ENCODE data around the gene TTC19. TPM values are rescaled to one million over a fixed set of nuclear protein-coding genes. Genes with fewer than 3 reads are reported as not detected.

TTC19 gene
- total and polyA plus RNA-seq, 4 donors = 12.4 to 32.4 (median 22.1) TPM

DNA sequence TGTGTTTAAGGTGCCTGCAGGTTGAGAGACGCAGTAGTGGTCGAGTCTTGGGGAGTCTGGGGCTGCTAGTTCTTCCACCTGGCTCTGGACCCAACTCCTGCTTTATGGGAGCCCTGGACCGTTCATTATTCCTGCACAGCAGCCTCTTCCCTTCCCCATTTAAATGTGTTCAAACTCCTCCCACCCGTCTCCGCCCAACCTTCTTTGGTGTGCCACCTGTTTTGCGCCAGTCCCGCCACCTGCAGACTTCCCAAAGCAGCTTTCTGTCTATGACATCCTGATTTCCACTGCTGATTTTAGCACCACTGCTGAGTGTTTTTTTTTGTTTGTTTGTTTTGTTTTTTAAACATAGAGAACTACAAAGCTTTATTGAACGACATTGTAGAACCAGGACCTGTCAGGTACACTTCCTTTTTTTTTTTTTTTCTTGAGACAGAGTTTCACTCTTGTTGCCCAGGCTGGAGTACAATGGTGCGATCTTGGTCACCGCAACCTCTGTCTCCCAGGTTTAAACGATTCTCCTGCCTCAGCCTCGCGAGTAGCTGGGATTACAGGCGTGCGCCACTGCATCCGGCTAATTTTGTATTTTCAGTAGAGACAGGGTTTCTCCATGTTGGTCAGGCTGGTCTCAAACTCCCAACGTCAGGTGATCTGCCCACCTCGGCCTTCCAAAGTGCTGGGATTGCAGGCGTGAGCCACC, 41.9 kb upstream of the TTC19 start:
- ATAC-seq (ENCODE audit: low FRiP score) = no peak
- H3K4me1 ChIP-seq (ENCODE audit: control insufficient read depth in 1 of 2, insufficient read depth in 2 of 2, low read length in 2 of 2) = no peaks in the 10 kb centered on the region
- DNase-seq = no peak
- no peak overlapping the region for H3K4me3 ChIP-seq (ENCODE audit: low read length in 2 of 2)
- H3K27me3 ChIP-seq (ENCODE audit: control insufficient read depth in 1 of 2, insufficient read depth in 2 of 2, low read length in 1 of 2) = no peaks in the 10 kb centered on the region
- WGBS, 2 donors = 91 to 95% methylated on average over 18 to 19 of the region's 19 CpGs
- H3K27ac ChIP-seq (ENCODE audit: low read depth in 1 of 2, low read length in 2 of 2) = no peak overlapping the region
- H3K9me3 ChIP-seq (ENCODE audit: control insufficient read depth, low read length) = no peaks in the 10 kb centered on the region
- intact Hi-C loops (cut with DNase I) = no loop called here
- no peaks in the 10 kb centered on the region for H3K36me3 ChIP-seq (ENCODE audit: control insufficient read depth in 1 of 2, insufficient read depth in 2 of 2, low read length in 1 of 2)

DNA sequence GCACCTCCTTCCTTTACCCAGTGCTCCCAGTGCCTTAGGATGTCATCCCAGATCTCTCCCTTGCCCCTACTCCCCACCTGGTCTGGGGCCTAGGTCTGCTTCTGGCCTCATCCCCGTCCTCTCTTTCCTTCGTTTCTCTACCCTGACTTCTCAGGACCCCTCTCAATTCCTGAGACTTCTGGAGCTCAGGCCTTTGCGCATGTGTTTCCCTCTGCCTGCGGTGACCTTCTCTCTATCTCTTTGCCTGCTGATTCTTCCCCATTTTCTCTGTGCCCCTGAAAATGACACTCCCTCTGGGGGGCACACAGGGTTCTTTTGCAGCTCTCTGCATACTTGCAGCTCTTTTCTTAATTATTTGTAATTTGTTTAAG, 41.2 kb upstream of the TTC19 start:
- no peak overlapping the region for H3K4me3 ChIP-seq (ENCODE audit: low read length in 2 of 2)
- intact Hi-C loops (cut with DNase I) = no loop called here
- H3K27me3 ChIP-seq (ENCODE audit: control insufficient read depth in 1 of 2, insufficient read depth in 2 of 2, low read length in 1 of 2) = no peaks in the 10 kb centered on the region
- 95 to 96% methylated on average over 4 of the region's 4 CpGs for WGBS, 2 donors
- no peaks in the 10 kb centered on the region for H3K36me3 ChIP-seq (ENCODE audit: control insufficient read depth in 1 of 2, insufficient read depth in 2 of 2, low read length in 1 of 2)
- no peaks in the 10 kb centered on the region for H3K9me3 ChIP-seq (ENCODE audit: control insufficient read depth, low read length)
- DNase-seq = no peak
- no peak for ATAC-seq (ENCODE audit: low FRiP score)
- no peak overlapping the region for H3K27ac ChIP-seq (ENCODE audit: low read depth in 1 of 2, low read length in 2 of 2)
- no peaks in the 10 kb centered on the region for H3K4me1 ChIP-seq (ENCODE audit: control insufficient read depth in 1 of 2, insufficient read depth in 2 of 2, low read length in 2 of 2)

DNA sequence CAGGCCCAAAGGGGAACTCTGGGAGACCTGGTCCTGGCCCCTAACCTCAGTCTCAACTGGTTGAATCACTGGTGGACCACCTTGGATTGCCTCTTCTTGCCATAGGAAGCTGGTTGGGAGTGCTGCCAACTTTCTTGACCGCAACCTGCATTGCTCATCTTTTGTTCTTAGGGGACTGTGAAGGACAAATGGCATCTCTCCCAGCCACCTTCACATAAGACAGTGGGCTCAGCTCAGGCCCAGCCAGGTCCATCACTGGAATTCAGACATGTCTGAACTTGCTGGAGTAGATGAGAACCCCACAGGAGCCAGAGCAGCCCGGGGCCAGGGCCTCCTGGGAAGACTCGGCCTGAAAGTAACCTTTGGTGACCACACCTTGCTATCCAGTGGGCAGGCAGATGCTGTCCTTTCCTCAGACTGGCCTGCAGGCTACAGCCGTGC, 35.9 kb upstream of the TTC19 start:
- no peak for DNase-seq
- H3K4me3 ChIP-seq (ENCODE audit: low read length in 2 of 2) = no peak overlapping the region
- H3K9me3 ChIP-seq (ENCODE audit: control insufficient read depth, low read length) = no peaks in the 10 kb centered on the region
- no peaks in the 10 kb centered on the region for H3K27me3 ChIP-seq (ENCODE audit: control insufficient read depth in 1 of 2, insufficient read depth in 2 of 2, low read length in 1 of 2)
- no peaks in the 10 kb centered on the region for H3K4me1 ChIP-seq (ENCODE audit: control insufficient read depth in 1 of 2, insufficient read depth in 2 of 2, low read length in 2 of 2)
- intact Hi-C loops (cut with DNase I) = no loop called here
- H3K36me3 ChIP-seq (ENCODE audit: control insufficient read depth in 1 of 2, insufficient read depth in 2 of 2, low read length in 1 of 2) = no peaks in the 10 kb centered on the region
- no peak overlapping the region for H3K27ac ChIP-seq (ENCODE audit: low read depth in 1 of 2, low read length in 2 of 2)
- no peak for ATAC-seq (ENCODE audit: low FRiP score)
- WGBS, 2 donors = 92 to 96% methylated on average over 4 of the region's 4 CpGs

DNA sequence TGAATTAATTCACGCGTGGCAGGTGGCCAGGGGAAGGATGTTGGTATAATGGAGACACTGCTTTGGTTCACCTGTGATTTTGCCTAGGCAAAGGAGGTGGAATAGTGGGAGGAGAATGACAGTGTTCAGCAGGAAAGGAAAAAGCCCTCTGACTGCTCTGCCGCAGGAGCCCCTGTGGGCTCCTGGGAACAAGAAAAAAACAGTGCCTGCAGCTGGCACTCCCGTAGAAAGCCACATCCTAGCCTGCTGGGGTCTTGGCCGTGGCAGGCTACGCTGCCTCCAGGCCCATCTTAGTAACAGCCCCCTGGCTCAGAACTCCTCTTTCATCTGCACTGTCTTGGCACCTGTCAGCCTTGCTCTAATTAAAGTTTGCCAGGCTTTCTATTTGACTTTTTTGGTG, 34.1 kb upstream of the TTC19 start:
- no peaks in the 10 kb centered on the region for H3K9me3 ChIP-seq (ENCODE audit: control insufficient read depth, low read length)
- WGBS, 2 donors = 81 to 84% methylated on average over 6 of the region's 6 CpGs
- ATAC-seq (ENCODE audit: low FRiP score) = no peak
- H3K36me3 ChIP-seq (ENCODE audit: control insufficient read depth in 1 of 2, insufficient read depth in 2 of 2, low read length in 1 of 2) = no peaks in the 10 kb centered on the region
- H3K27ac ChIP-seq (ENCODE audit: low read depth in 1 of 2, low read length in 2 of 2) = no peak overlapping the region
- DNase-seq = no peak
- no peaks in the 10 kb centered on the region for H3K4me1 ChIP-seq (ENCODE audit: control insufficient read depth in 1 of 2, insufficient read depth in 2 of 2, low read length in 2 of 2)
- intact Hi-C loops (cut with DNase I) = no loop called here
- H3K4me3 ChIP-seq (ENCODE audit: low read length in 2 of 2) = no peak overlapping the region
- H3K27me3 ChIP-seq (ENCODE audit: control insufficient read depth in 1 of 2, insufficient read depth in 2 of 2, low read length in 1 of 2) = no peaks in the 10 kb centered on the region

DNA sequence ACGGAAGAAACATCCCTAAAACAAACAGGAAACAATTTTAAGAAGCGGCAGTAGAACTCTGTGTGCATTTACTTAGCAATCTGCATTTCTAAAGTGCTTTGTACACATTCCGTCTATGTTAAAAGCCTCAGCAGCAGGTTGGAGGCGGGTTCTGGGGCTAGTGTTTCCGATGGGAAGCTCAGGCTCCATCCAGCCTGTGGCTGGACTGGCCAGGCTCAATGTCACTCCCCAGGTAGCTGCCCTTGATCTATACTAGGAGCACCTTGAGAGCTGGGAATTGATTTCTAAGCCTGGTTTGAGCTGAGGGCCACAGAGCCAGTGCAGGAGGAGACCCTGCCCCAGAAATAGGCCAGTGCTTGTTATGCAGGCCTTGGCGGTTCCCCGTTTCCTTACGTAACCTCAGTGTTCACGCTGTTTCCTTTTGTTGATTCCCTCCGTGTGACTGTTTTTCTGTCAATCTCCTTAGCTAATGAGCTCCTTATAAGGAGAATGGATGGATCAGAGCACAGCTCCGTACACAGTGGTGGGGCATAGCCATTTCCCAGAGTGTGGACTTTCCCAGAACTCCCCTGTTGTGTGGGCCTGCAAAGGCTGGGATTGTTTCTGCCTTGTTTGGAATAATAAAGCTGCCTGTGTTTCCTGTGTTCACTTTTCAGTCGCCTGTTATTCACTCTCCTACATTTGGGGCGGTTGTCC, 33.3 kb upstream of the TTC19 start:
- Histone ChIP-seq H3K27ac (ENCODE audit: low read depth in 1 of 2, low read length in 2 of 2) (no peak overlapping the region), H3K9me3 (ENCODE audit: control insufficient read depth, low read length) (no peaks in the 10 kb centered on the region), H3K36me3 (ENCODE audit: control insufficient read depth in 1 of 2, insufficient read depth in 2 of 2, low read length in 1 of 2) (no peaks in the 10 kb centered on the region), H3K27me3 (ENCODE audit: control insufficient read depth in 1 of 2, insufficient read depth in 2 of 2, low read length in 1 of 2) (no peaks in the 10 kb centered on the region), H3K4me1 (ENCODE audit: control insufficient read depth in 1 of 2, insufficient read depth in 2 of 2, low read length in 2 of 2) (no peaks in the 10 kb centered on the region), H3K4me3 (ENCODE audit: low read length in 2 of 2) (no peak overlapping the region)
- no peak for ATAC-seq (ENCODE audit: low FRiP score)
- DNase-seq = no peak
- intact Hi-C loops (cut with DNase I) = no loop called here
- WGBS, 2 donors = 81 to 82% methylated on average over 13 of the region's 13 CpGs

DNA sequence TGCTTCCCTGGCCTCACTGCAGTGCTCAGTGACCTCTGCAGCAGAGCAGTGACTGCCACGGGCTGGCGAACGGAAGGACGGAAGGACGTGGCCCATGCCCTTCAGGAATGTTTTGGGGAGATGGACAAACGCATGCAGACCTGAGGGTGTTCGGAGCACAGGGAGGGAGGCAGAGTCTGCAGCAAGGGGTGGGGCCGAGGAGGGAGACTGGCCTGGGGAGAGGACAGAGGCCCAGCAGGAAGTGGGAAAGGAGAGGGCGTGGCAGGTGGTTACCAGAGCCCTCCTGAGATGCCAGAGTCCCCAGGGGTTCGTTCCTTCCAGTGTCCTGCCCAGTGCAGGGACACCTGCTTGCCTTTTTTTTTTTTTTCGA, 32.8 kb upstream of the TTC19 start:
- no peak overlapping the region for H3K4me3 ChIP-seq (ENCODE audit: low read length in 2 of 2)
- intact Hi-C loops (cut with DNase I) = no loop called here
- H3K4me1 ChIP-seq (ENCODE audit: control insufficient read depth in 1 of 2, insufficient read depth in 2 of 2, low read length in 2 of 2) = no peaks in the 10 kb centered on the region
- no peaks in the 10 kb centered on the region for H3K36me3 ChIP-seq (ENCODE audit: control insufficient read depth in 1 of 2, insufficient read depth in 2 of 2, low read length in 1 of 2)
- 82 to 84% methylated on average over 11 of the region's 11 CpGs for WGBS, 2 donors
- DNase-seq (no peak), ATAC-seq (ENCODE audit: low FRiP score) (no peak)
- H3K27ac ChIP-seq (ENCODE audit: low read depth in 1 of 2, low read length in 2 of 2) = no peak overlapping the region
- no peaks in the 10 kb centered on the region for H3K9me3 ChIP-seq (ENCODE audit: control insufficient read depth, low read length)
- H3K27me3 ChIP-seq (ENCODE audit: control insufficient read depth in 1 of 2, insufficient read depth in 2 of 2, low read length in 1 of 2) = no peaks in the 10 kb centered on the region

DNA sequence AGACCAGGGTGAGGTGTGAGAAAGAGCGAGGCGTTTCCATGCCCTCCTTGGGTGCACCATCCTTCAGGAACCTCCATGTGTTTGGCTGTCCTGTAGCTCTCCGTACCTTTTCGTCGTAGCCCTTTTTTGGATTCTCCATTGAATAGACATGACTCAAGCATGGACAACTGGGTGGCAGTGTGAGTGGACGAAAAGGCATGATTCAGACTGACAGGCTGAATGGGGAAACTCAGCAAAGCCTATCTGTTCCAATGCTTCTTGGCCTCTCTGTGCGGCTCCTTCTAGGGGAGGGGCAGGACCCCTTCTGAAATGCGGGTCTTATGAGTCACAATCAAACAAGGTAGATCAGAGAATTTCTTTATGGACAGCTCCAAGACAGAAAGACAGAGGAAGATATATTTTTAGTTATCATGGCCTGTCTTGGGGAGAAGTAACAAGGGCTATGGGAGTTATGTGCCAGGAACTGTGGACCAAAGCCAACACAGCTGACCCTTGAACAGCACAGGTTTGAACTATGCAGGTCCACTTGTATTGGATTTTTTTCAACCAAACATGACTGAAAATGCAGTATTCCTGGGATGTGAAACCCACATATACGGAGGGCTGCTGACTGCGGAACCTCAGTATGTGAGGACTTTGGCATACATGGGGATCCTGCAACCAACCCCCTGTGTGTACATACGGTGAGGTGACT, 31.8 kb upstream of the TTC19 start:
- Histone ChIP-seq H3K4me3 (ENCODE audit: low read length in 2 of 2) (no peak overlapping the region), H3K4me1 (ENCODE audit: control insufficient read depth in 1 of 2, insufficient read depth in 2 of 2, low read length in 2 of 2) (no peaks in the 10 kb centered on the region), H3K9me3 (ENCODE audit: control insufficient read depth, low read length) (no peaks in the 10 kb centered on the region), H3K27ac (ENCODE audit: low read depth in 1 of 2, low read length in 2 of 2) (no peak overlapping the region), H3K27me3 (ENCODE audit: control insufficient read depth in 1 of 2, insufficient read depth in 2 of 2, low read length in 1 of 2) (no peaks in the 10 kb centered on the region), H3K36me3 (ENCODE audit: control insufficient read depth in 1 of 2, insufficient read depth in 2 of 2, low read length in 1 of 2) (no peaks in the 10 kb centered on the region)
- ATAC-seq (ENCODE audit: low FRiP score) = no peak
- DNase-seq = no peak
- WGBS, 2 donors = 87 to 93% methylated on average over 11 of the region's 11 CpGs
- intact Hi-C loops (cut with DNase I) = no loop called here

DNA sequence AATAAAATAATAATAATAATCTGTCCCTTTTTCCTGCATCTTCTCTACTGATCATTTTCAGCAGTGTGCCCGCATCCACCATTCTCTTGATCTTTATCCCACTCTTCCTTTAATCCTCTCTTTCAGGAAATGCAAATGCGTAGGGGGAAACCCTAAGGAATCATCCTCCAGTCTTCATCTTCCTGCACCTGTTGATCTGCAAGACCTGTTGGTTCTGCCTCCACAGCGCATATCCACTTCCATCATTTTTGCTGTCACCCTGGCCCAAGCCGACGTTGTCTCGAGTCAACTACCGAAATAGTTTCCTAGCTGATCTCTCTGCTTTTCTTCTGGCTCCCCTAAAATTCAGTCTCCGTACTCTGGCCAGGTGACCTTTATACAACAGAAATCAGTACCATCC, 30.2 kb upstream of the TTC19 start:
- Histone ChIP-seq H3K27ac (ENCODE audit: low read depth in 1 of 2, low read length in 2 of 2) (no peak overlapping the region), H3K4me3 (ENCODE audit: low read length in 2 of 2) (no peak overlapping the region), H3K9me3 (ENCODE audit: control insufficient read depth, low read length) (no peaks in the 10 kb centered on the region), H3K27me3 (ENCODE audit: control insufficient read depth in 1 of 2, insufficient read depth in 2 of 2, low read length in 1 of 2) (no peaks in the 10 kb centered on the region), H3K36me3 (ENCODE audit: control insufficient read depth in 1 of 2, insufficient read depth in 2 of 2, low read length in 1 of 2) (no peaks in the 10 kb centered on the region), H3K4me1 (ENCODE audit: control insufficient read depth in 1 of 2, insufficient read depth in 2 of 2, low read length in 2 of 2) (no peaks in the 10 kb centered on the region)
- intact Hi-C loops (cut with DNase I) = no loop called here
- no peak for DNase-seq
- ATAC-seq (ENCODE audit: low FRiP score) = no peak
- WGBS, 2 donors = 96 to 97% methylated on average over 8 of the region's 8 CpGs

DNA sequence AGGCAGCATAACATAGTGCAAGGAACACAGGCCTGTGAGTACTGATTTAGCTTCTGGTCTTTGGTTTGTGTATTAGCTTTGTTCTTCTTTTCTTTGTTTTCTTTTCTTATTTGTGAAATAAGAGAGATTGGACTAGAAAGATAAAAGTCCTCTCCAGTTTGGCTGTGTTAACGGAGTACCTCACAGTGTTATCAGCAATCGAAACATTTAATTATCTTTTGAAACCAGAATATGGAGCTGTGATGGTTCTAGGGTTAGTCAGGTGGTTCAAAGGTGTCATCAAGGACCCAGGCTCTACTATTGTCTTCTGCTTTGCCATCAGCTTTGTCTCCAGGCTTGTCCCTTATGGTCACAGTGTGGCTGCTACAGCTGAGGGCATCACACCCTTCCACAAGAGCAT, 29.1 kb upstream of the TTC19 start:
- no peaks in the 10 kb centered on the region for H3K4me1 ChIP-seq (ENCODE audit: control insufficient read depth in 1 of 2, insufficient read depth in 2 of 2, low read length in 2 of 2)
- no peaks in the 10 kb centered on the region for H3K27me3 ChIP-seq (ENCODE audit: control insufficient read depth in 1 of 2, insufficient read depth in 2 of 2, low read length in 1 of 2)
- no peaks in the 10 kb centered on the region for H3K9me3 ChIP-seq (ENCODE audit: control insufficient read depth, low read length)
- no peaks in the 10 kb centered on the region for H3K36me3 ChIP-seq (ENCODE audit: control insufficient read depth in 1 of 2, insufficient read depth in 2 of 2, low read length in 1 of 2)
- no peak overlapping the region for H3K4me3 ChIP-seq (ENCODE audit: low read length in 2 of 2)
- ATAC-seq (ENCODE audit: low FRiP score) = no peak
- intact Hi-C loops (cut with DNase I) = no loop called here
- WGBS, 2 donors = 93 to 98% methylated on average over 2 of the region's 2 CpGs
- no peak for DNase-seq
- no peak overlapping the region for H3K27ac ChIP-seq (ENCODE audit: low read depth in 1 of 2, low read length in 2 of 2)

Data from aorta (tissue), 5 donors.